ENCODE measurements around the gene BCL6. TPM values are rescaled to one million over a fixed set of nuclear protein-coding genes. Genes with fewer than 3 reads are reported as not detected.

Gene BCL6
- total RNA-seq, 5 donors from 2014 or later (not counting 1 experiment from before 2014, with no cell fraction given) = 16.8 to 31.1 (median 27.7) TPM

GRCh38 chr3:187765342-187765741 is 20.1 kb upstream of the BCL6 start:
- CTCF ChIA-PET = no interaction called here
- Histone ChIP-seq H3K4me3 (ENCODE audit: control insufficient read depth in 1 of 2, extremely low read depth in 1 of 2, low read length in 1 of 2) (no peak overlapping the region), H3K4me1 (ENCODE audit: control insufficient read depth in 1 of 2, extremely low read depth in 1 of 2, insufficient read depth in 2 of 2, low read length in 2 of 2) (peaks cover 0 to 5% of the 10 kb centered on the region in 2 experiments), H3K36me3 (ENCODE audit: control insufficient read depth in 2 of 2, extremely low read depth in 1 of 2, insufficient read depth in 1 of 2, low read length in 1 of 2) (no peaks in the 10 kb centered on the region), H3K27ac (ENCODE audit: low read length) (no peak overlapping the region), H3K9me3 (no peaks in the 10 kb centered on the region), H3K27me3 (replicated peaks in 1 of 2; ENCODE audit: control insufficient read depth in 2 of 2, extremely low read depth in 1 of 2, insufficient read depth in 2 of 2, low read length in 1 of 2) (no peaks in the 10 kb centered on the region)
- no peak for ATAC-seq (replicated peaks in 1 of 4)
- Mint-ChIP-seq H3K27me3 (peaks cover 0 to 4% of the 10 kb centered on the region in 2 donors), H3K36me3 (no peaks in the 10 kb centered on the region), H3K4me1 (peaks cover 14 to 20% (median 19%) of the 10 kb centered on the region in 3 donors), H3K9me3 (no peaks in the 10 kb centered on the region), H3K4me3 (no peak overlapping the region), H3K27ac (no peak overlapping the region)
- WGBS (ENCODE audit: insufficient coverage) = no CpG with 5 or more reads among the region's 2 CpGs
- POLR2A ChIA-PET = no interaction called here
- DNase-seq = no peak

GRCh38 chr3:187763850-187764648 is 18.8 kb upstream of the BCL6 start:
- H3K4me1 ChIP-seq (ENCODE audit: control insufficient read depth in 1 of 2, extremely low read depth in 1 of 2, insufficient read depth in 2 of 2, low read length in 2 of 2) = no peaks in the 10 kb centered on the region
- ChIA-PET POLR2A (no interaction called here), CTCF (interaction anchor here in 1 of 2 donors (0.5 kb wide), 1 partner anchor 1119 kb away, joined by 5 read pairs; no protein-coding TSS in a partner anchor)
- WGBS (ENCODE audit: insufficient coverage) = 96% methylated on average over 6 of the region's 7 CpGs
- no peaks in the 10 kb centered on the region for H3K9me3 ChIP-seq
- Mint-ChIP-seq H3K4me1 (peaks cover 1 to 7% (median 6%) of the 10 kb centered on the region in 3 donors), H3K4me3 (no peak overlapping the region), H3K27me3 (peaks cover 0 to 4% of the 10 kb centered on the region in 2 donors), H3K36me3 (no peaks in the 10 kb centered on the region), H3K27ac (no peak overlapping the region), H3K9me3 (no peaks in the 10 kb centered on the region)
- no peak overlapping the region for H3K4me3 ChIP-seq (ENCODE audit: control insufficient read depth in 1 of 2, extremely low read depth in 1 of 2, low read length in 1 of 2)
- DNase-seq (no peak), ATAC-seq (replicated peaks in 1 of 4) (no peak)
- no peaks in the 10 kb centered on the region for H3K27me3 ChIP-seq (replicated peaks in 1 of 2; ENCODE audit: control insufficient read depth in 2 of 2, extremely low read depth in 1 of 2, insufficient read depth in 2 of 2, low read length in 1 of 2)
- no peak overlapping the region for H3K27ac ChIP-seq (ENCODE audit: low read length)
- no peaks in the 10 kb centered on the region for H3K36me3 ChIP-seq (ENCODE audit: control insufficient read depth in 2 of 2, extremely low read depth in 1 of 2, insufficient read depth in 1 of 2, low read length in 1 of 2)

- H3K36me3 Mint-ChIP-seq = no peaks in the 10 kb centered on the region
- H3K4me1 ChIP-seq (ENCODE audit: control insufficient read depth in 1 of 2, extremely low read depth in 1 of 2, insufficient read depth in 2 of 2, low read length in 2 of 2) = no peaks in the 10 kb centered on the region
- no CpG with 5 or more reads among the region's 2 CpGs for WGBS (ENCODE audit: insufficient coverage)
- DNase-seq (no peak), ATAC-seq (replicated peaks in 1 of 4) (no peak)
- H3K36me3 ChIP-seq (ENCODE audit: control insufficient read depth in 2 of 2, extremely low read depth in 1 of 2, insufficient read depth in 1 of 2, low read length in 1 of 2) = no peaks in the 10 kb centered on the region
- peaks cover 0 to 4% of the 10 kb centered on the region in 2 donors for H3K27me3 Mint-ChIP-seq
- ChIA-PET CTCF (interaction anchor here in 1 of 2 donors (0.6 to 1.2 kb wide), 2 partner anchors 15 to 1197 kb away, joined by 3 to 5 read pairs; no protein-coding TSS in a partner anchor), POLR2A (interaction anchor here in 1 of 2 donors (0.6 kb wide), 1 partner anchor 896 kb away, joined by 3 read pairs; no protein-coding TSS in a partner anchor)
- no peaks in the 10 kb centered on the region for H3K9me3 Mint-ChIP-seq
- H3K4me3 Mint-ChIP-seq = no peak overlapping the region
- H3K27ac Mint-ChIP-seq = no peak overlapping the region
- no peak overlapping the region for H3K27ac ChIP-seq (ENCODE audit: low read length)
- H3K27me3 ChIP-seq (replicated peaks in 1 of 2; ENCODE audit: control insufficient read depth in 2 of 2, extremely low read depth in 1 of 2, insufficient read depth in 2 of 2, low read length in 1 of 2) = no peaks in the 10 kb centered on the region
- no peaks in the 10 kb centered on the region for H3K9me3 ChIP-seq
- H3K4me3 ChIP-seq (ENCODE audit: control insufficient read depth in 1 of 2, extremely low read depth in 1 of 2, low read length in 1 of 2) = no peak overlapping the region
- H3K4me1 Mint-ChIP-seq = no peaks in the 10 kb centered on the region
These were observed 17.5 kb upstream of the BCL6 start for GRCh38 chr3:187762792-187763191.

- Mint-ChIP-seq H3K4me1 (no peaks in the 10 kb centered on the region), H3K27me3 (peaks cover 0 to 4% of the 10 kb centered on the region in 2 donors), H3K36me3 (no peaks in the 10 kb centered on the region), H3K4me3 (no peak overlapping the region), H3K27ac (no peak overlapping the region), H3K9me3 (no peaks in the 10 kb centered on the region)
- H3K27me3 ChIP-seq (replicated peaks in 1 of 2; ENCODE audit: control insufficient read depth in 2 of 2, extremely low read depth in 1 of 2, insufficient read depth in 2 of 2, low read length in 1 of 2) = no peaks in the 10 kb centered on the region
- CTCF ChIA-PET = interaction anchor here in 1 of 2 donors (0.7 kb wide), 1 partner anchor 408 kb away, joined by 8 read pairs; no protein-coding TSS in a partner anchor
- DNase-seq (no peak), ATAC-seq (replicated peaks in 1 of 4) (no peak)
- WGBS (ENCODE audit: insufficient coverage) = no CpG with 5 or more reads among the region's 2 CpGs
- no peaks in the 10 kb centered on the region for H3K36me3 ChIP-seq (ENCODE audit: control insufficient read depth in 2 of 2, extremely low read depth in 1 of 2, insufficient read depth in 1 of 2, low read length in 1 of 2)
- POLR2A ChIA-PET = interaction anchor here in 1 of 2 donors (0.6 kb wide), 1 partner anchor 326 kb away, joined by 3 read pairs; no protein-coding TSS in a partner anchor
- H3K4me3 ChIP-seq (ENCODE audit: control insufficient read depth in 1 of 2, extremely low read depth in 1 of 2, low read length in 1 of 2) = no peak overlapping the region
- H3K27ac ChIP-seq (ENCODE audit: low read length) = no peak overlapping the region
- no peaks in the 10 kb centered on the region for H3K9me3 ChIP-seq
- no peaks in the 10 kb centered on the region for H3K4me1 ChIP-seq (ENCODE audit: control insufficient read depth in 1 of 2, extremely low read depth in 1 of 2, insufficient read depth in 2 of 2, low read length in 2 of 2)
These were observed 14.3 kb upstream of the BCL6 start for GRCh38 chr3:187759601-187760000.

GRCh38 chr3:187758318-187758955 is 13.2 kb upstream of the BCL6 start:
- Mint-ChIP-seq H3K27ac (no peak overlapping the region), H3K36me3 (no peaks in the 10 kb centered on the region), H3K4me1 (no peaks in the 10 kb centered on the region), H3K4me3 (no peak overlapping the region), H3K27me3 (peaks cover 0 to 4% of the 10 kb centered on the region in 2 donors), H3K9me3 (no peaks in the 10 kb centered on the region)
- Histone ChIP-seq H3K36me3 (ENCODE audit: control insufficient read depth in 2 of 2, extremely low read depth in 1 of 2, insufficient read depth in 1 of 2, low read length in 1 of 2) (no peaks in the 10 kb centered on the region), H3K9me3 (no peaks in the 10 kb centered on the region), H3K27me3 (replicated peaks in 1 of 2; ENCODE audit: control insufficient read depth in 2 of 2, extremely low read depth in 1 of 2, insufficient read depth in 2 of 2, low read length in 1 of 2) (no peaks in the 10 kb centered on the region), H3K4me3 (ENCODE audit: control insufficient read depth in 1 of 2, extremely low read depth in 1 of 2, low read length in 1 of 2) (no peak overlapping the region), H3K27ac (ENCODE audit: low read length) (no peak overlapping the region), H3K4me1 (ENCODE audit: control insufficient read depth in 1 of 2, extremely low read depth in 1 of 2, insufficient read depth in 2 of 2, low read length in 2 of 2) (no peaks in the 10 kb centered on the region)
- ATAC-seq (replicated peaks in 1 of 4) = no peak
- no CpG with 5 or more reads among the region's 1 CpG for WGBS (ENCODE audit: insufficient coverage)
- CTCF ChIA-PET = no interaction called here
- DNase-seq = no peak
- POLR2A ChIA-PET = interaction anchor here (0.5 to 0.6 kb wide), 2 partner anchors 28 to 245 kb away, joined by 3 read pairs; no protein-coding TSS in a partner anchor

- H3K27me3 Mint-ChIP-seq = no peaks in the 10 kb centered on the region
- H3K4me1 Mint-ChIP-seq = peaks cover 29 to 34% (median 30%) of the 10 kb centered on the region in 3 donors
- no peak overlapping the region for H3K4me3 ChIP-seq (ENCODE audit: control insufficient read depth in 1 of 2, extremely low read depth in 1 of 2, low read length in 1 of 2)
- no peak overlapping the region for H3K27ac Mint-ChIP-seq
- H3K36me3 Mint-ChIP-seq = no peaks in the 10 kb centered on the region
- no peak overlapping the region for H3K27ac ChIP-seq (ENCODE audit: low read length)
- no peaks in the 10 kb centered on the region for H3K36me3 ChIP-seq (ENCODE audit: control insufficient read depth in 2 of 2, extremely low read depth in 1 of 2, insufficient read depth in 1 of 2, low read length in 1 of 2)
- WGBS (ENCODE audit: insufficient coverage) = no CpG with 5 or more reads among the region's 4 CpGs
- no peaks in the 10 kb centered on the region for H3K27me3 ChIP-seq (replicated peaks in 1 of 2; ENCODE audit: control insufficient read depth in 2 of 2, extremely low read depth in 1 of 2, insufficient read depth in 2 of 2, low read length in 1 of 2)
- H3K4me3 Mint-ChIP-seq = no peak overlapping the region
- no peak for ATAC-seq (replicated peaks in 1 of 4)
- peaks cover 0 to 32% of the 10 kb centered on the region in 2 experiments for H3K4me1 ChIP-seq (ENCODE audit: control insufficient read depth in 1 of 2, extremely low read depth in 1 of 2, insufficient read depth in 2 of 2, low read length in 2 of 2)
- ChIA-PET CTCF (interaction anchor here in 1 of 2 donors (0.6 to 0.7 kb wide), 2 partner anchors 8 to 14 kb away, joined by 3 to 8 read pairs; partner anchors contain the start of gene BCL6), POLR2A (no interaction called here)
- DNase-seq = no peak
- no peaks in the 10 kb centered on the region for H3K9me3 Mint-ChIP-seq
- no peaks in the 10 kb centered on the region for H3K9me3 ChIP-seq
These were observed 8.2 kb upstream of the BCL6 start for GRCh38 chr3:187753516-187753915.
